GM19035 (cell line): ENCODE results near the gene GJC1.
"Not testable (repeated sequence)": the region's sequence is repeated elsewhere in the genome, so short reads cannot be mapped to it uniquely, and the experiment has no call there.

Experiments
- ATAC-seq: cut with Tn5 transposase; IDR thresholded peaks from one replicate; pipeline ENCODE4 v1.9.1; 2021; ENCODE audit not compliant: unreplicated experiment

The GJC1 gene

GRCh38 chr17:44846206-44846605, 16.1 kb upstream of the GJC1 start:
- no peak for ATAC-seq

DNA sequence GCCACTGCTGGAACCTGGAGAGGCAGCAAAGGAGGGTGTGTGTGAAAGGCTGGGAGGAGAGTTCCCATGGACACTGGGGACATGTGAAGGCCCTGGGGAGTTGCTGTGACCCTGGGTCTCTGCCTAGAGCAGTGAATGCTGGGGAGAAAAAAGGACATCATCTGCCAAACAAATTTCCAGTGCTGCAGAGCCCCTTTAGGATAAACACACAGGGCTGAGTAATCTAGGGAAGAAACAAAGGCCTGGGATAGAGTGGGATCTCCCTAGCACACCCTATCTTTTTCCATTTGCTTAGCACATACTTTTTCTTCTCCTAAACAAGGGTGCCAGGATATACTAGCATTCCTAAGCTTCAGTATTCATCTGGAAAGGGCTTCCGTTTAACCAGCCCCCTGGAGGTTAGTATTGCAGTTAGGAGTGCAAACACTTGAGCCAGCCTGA, 14.3 kb upstream of the GJC1 start:
- ATAC-seq, result no peak

- ATAC-seq, result no peak
These were observed 12.7 kb upstream of the GJC1 start for GRCh38 chr17:44842748-44843147.

DNA sequence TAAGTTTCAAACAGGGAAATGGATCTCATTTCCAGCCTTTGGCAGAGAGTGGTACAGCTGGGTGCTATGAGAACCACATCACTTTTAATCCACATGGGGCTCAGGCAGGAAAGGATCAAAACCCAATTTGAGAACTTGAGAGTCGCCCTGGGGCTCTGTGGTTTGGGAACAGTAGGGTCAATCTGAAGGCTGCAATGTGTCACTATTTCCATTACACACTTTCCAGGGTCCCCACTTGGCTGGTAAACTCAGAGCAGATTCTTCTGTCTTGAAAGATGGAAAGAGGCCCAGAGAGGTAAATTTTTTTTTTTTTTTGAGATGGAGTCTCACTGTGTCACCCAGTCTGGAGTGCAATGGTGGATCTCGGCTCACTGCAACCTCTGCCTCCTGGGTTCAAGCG, 10.8 kb upstream of the GJC1 start:
- no peak for ATAC-seq

- no peak for ATAC-seq
These were observed 10.2 kb upstream of the GJC1 start for GRCh38 chr17:44840274-44840673.

- no peak for ATAC-seq
These were observed 7.1 kb upstream of the GJC1 start for GRCh38 chr17:44837196-44837595.

- ATAC-seq, result no peak
These were observed 2.7 kb upstream of the GJC1 start for GRCh38 chr17:44832805-44833204.

GRCh38 chr17:44831371-44831770, 1.3 kb upstream of the GJC1 start:
- ATAC-seq, result no peak

- ATAC-seq, result no peak
These were observed 537 bp upstream of the GJC1 start for GRCh38 chr17:44830359-44831288.

- ATAC-seq, result no peak
These were observed 1.1 kb downstream of the GJC1 start for GRCh38 chr17:44828919-44829522.

GRCh38 chr17:44827863-44828262, 2.2 kb downstream of the GJC1 start:
- ATAC-seq, result no peak

DNA sequence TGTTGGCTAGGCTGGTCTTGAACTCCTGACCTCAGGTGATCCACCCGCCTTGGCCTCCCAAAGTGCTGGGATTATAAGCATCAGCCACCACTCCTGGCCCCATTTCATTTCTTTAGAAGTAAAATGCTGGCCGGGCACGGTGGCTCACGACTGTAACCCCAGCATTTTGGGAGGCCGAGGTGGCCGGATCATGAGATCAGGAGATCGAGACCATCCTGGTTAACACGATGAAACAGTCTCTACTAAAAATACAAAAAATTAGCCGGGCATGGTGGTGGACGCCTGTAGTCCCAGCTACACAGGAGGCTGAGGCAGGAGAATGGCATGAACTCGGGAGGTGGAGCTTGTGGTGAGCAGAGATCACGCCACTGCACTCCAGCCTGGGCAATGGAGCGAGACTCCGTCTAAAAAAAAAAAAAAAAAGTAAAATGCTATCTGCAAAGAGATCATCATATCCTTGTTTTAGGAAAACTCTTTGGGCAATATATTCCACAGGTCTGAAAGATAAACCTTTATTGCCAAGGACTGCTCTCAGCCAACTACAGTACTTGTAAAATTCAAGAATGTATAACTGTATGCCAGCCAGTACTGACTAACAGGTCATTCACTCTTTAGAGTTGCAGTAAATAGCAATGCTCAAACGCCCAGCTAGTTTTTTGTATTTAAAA, 3.8 kb downstream of the GJC1 start:
- ATAC-seq, result no peak

DNA sequence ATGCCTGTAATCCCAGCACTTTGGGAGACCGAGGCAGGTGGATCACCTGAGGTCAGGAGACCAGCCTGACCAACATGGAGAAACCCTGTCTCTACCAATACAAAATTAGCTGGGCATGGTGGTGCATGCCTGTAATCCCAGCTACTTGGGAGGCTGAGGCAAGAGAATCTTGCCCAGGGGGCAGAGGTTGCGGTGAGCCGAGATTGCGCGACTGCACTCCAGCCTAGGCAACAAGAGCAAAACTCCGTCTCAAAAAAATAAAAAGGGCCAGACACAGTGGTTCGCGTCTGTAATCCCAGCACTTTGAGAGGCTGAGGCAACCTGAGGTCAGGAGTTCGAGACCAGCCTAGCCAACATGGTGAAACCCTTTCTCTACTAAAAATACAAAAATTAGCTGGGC, 4.9 kb downstream of the GJC1 start:
- ATAC-seq, result not testable (repeated sequence)

DNA sequence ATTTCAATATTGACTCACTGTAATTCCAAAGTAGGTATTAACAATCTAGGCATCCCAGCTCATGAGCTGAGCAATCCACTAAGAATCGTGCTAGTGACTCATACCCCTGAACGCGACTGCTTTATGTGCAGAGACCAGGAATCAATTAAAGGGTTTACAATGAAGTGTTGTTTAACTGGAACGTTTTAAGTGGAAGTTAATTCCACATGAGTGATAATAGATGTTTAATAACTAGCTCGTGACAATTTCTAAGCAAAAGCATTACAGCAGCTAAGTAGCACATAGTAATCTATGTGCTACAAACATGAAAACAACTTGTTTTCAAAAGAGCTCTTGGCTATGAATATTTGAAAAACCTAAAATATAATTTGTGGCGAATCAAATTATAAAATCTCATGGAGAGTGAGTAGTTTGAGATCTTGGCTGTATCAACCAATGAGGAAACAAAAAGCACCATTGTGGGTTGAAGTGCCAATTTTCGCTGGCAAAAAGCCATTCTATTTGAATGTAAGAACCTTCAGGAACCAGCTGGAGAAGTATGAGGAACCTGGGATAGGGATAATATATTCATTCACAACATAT, 9.4 kb downstream of the GJC1 start:
- no peak for ATAC-seq

DNA sequence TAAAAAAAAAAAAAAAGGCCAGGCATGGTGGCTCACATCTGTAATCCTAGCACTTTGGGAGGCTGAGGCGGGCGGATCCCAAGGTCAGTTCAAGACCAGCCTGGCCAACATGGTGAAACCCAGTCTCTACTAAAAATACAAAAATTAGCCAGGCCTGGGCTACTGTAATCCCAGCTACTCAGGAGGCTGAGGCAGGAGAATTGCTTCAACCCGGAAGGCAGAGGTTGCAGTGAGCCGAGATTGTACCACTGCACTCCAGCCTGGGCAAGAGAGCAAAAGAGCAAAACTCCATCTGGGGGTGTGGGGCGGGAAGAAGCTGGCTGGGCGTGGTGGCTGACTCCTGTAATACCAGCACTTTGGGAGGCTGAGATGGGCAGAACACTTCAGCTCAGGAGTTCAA, 11.6 kb downstream of the GJC1 start:
- ATAC-seq, result not testable (repeated sequence)

DNA sequence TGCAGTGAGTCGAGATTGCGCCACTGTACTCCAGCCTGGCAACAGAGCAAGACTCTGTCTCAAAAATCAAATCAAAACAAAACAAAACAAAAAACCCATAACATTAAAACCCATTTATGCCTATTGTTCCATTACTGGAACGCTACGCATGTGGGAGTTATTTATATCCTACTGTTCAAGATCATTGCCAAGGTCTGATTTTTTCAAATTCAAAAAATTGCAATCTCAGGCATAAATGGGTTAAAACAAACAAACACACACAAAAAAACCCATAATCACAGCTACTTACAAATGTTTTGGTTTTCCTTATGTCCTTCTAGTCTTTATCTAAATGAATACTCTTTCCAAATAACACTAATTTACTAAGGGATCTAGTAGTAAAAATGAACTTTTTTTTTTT, 17.8 kb downstream of the GJC1 start:
- ATAC-seq, result no peak

GRCh38 chr17:44808656-44809388, 21.3 kb downstream of the GJC1 start:
- not testable (repeated sequence) for ATAC-seq

- ATAC-seq, result no peak
These were observed 21.9 kb downstream of the GJC1 start for GRCh38 chr17:44808156-44808555.

DNA sequence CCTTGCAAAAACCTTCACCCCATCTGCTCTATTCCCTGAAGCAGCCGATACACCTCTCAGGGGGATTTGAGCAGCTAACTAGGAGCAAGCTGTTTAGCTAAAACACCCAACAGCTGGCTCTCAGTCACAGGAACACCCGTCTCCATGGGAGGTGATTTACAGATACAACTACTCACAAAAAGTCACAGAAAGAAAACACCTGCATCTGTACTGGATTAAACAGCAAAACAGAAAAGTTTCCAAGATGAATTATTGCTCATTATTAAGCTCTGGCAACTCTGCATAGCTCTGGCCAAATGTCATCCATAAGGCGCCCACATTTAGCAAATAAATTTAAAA, 22.3 kb downstream of the GJC1 start:
- ATAC-seq, result no peak

- ATAC-seq, result no peak
These were observed 22.8 kb downstream of the GJC1 start for GRCh38 chr17:44807093-44807816.
